DMS53 (cell line): Measurements from ENCODE around the gene IL19.

Source experiments
- DNase-seq: peaks from one replicate; lab custom pipeline; 2025; lab: John Stamatoyannopoulos, UW

Gene IL19

GRCh38 chr1:206800891-206801290 is 30.3 kb downstream of the IL19 start:
- no peak for DNase-seq

DNA sequence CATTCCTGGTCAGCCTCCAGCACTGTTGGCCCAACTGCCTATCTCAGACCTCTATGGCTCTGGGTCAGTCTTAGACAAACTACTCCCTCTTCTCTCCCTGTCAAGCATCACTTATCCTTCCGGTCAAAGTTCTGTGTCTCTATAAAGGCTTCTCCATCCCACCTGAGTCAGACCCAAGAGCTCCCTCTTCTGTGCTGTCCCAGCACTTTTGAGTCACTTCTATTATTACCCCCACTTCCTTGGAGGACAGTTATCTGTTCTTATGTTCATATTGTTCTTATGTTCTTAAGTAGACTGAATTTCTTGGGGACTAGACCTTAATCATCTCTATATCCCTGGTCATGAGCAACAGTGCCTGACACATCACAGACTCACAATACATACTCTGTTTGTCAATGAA is 30.9 kb downstream of the IL19 start:
- no peak for DNase-seq

GRCh38 chr1:206802401-206802800 is 31.8 kb downstream of the IL19 start:
- no peak for DNase-seq

GRCh38 chr1:206803221-206803730 is 32.7 kb downstream of the IL19 start:
- no peak for DNase-seq

DNA sequence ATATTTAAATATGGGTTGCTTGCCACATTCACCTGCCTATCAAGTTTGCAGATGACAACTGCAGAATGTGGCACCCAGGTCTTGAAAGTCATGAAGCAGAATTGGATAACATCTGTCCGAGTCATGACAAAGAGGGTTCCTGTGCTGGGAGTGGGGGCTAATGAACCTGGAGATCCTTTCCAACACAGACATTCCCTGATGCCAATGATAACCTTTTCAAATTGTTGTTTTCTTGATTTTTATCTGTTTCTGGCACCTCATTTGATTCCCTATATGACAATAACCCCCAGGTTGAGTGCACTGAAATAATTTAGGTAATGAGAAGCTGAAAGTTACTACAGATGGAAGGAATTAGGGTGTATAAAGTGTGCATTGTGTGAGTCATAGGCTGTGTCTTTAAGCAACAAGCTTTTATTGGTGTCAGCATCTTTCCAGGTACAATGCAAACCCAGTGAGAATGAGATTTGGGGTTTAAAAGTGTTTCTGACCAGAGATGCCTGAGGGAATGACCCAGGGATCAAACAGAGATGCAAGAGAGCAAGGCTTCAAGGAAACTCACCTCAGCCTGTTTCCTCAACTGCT is 33.7 kb downstream of the IL19 start:
- no peak for DNase-seq

GRCh38 chr1:206805357-206805756 is 34.8 kb downstream of the IL19 start:
- no peak for DNase-seq

GRCh38 chr1:206808615-206809014 is 38.0 kb downstream of the IL19 start:
- DNase-seq, result peak; percentile 45

DNA sequence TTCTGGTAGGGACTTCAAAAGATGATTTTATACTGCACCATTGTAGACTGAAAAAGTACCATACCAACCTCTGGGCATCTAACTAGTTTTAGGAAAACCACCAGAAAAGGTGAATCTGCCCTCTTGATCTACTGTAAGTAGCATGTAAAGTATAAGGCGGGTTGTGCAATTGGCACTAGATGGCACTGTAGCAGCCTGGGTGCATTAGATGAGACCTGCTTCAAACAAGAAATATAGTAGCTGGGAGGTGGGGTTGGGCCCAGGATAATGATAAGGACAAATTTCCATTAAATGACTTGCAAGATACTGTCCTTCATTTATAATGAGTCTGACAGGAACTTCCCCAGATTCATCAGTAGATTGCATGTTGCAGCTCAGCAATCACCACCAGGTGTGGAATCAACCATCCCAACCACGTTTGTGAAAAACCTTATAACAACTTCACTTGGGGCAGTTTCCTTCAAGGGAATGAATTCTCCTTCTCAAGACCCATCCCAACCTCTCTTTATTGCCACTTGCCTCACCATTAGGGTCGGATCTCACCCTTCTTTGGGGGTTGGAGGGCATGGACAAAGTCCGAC is 39.0 kb downstream of the IL19 start:
- DNase-seq, result no peak

- no peak for DNase-seq
Measured at GRCh38 chr1:206812471-206812870, 41.9 kb downstream of the IL19 start.

- no peak for DNase-seq
Measured at GRCh38 chr1:206814716-206815341, 44.3 kb downstream of the IL19 start.

DNA sequence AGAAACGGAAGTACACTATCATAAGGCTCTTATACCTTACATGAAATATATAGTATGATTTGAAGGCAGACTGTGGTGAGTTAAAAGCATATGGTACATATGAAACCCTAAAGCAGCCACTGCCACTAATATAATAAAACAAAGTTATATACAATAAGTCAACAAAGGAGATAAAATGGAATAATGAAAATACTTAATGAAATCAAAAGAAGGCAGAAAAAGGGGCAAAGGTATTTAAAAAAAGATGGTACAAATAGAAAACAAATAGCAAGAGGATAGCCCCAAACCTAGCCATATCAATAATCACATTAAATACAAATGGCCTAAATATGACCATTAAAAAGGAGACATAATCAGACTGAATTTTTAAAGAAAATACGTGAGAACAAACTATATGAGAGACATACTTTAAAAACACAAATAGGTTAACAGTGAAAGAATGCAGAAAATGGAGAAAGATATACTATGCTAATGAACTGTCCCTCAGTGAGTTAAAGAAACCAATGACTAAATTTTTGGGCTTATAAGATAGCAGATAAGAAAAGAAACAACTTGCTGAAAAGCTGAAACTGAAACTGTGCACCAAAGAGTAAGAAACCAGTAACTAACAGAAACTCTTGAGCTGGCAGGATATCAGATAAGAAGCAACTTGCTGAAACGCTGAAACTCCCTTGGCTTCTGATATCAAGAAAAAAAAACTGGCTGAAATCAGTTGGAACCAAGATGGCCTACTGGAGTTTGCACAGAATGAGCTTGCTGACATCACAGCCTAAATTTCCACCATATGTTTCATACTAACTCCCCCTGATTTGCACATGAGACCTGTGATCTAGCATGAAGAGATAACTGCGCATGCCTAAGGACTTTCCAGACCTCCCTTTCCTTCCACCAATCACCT is 46.1 kb downstream of the IL19 start:
- DNase-seq, result no peak

GRCh38 chr1:206821493-206821892 is 50.9 kb downstream of the IL19 start:
- peak; percentile 24 for DNase-seq

DNA sequence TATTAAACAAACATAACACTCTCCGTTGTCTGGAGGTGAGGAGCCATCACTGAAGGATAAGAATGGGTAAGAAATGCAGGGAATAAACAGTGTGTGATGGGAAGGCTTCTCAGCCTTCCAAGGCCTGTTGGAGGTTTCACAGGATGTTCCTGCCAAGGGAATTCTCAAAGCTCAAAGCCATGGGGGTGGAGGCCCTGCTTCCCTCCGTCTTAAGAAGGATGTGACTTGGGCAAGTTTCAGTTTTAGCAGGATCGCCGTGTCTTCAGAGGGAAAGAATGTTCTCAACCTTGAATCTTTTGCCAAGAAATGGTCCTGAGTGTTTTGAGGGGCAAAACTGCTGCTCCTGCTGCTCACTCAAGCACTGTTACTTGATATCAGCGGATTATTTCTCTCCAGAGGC is 53.2 kb downstream of the IL19 start:
- DNase-seq, result no peak

GRCh38 chr1:206824331-206824730 is 53.8 kb downstream of the IL19 start:
- DNase-seq, result no peak

DNA sequence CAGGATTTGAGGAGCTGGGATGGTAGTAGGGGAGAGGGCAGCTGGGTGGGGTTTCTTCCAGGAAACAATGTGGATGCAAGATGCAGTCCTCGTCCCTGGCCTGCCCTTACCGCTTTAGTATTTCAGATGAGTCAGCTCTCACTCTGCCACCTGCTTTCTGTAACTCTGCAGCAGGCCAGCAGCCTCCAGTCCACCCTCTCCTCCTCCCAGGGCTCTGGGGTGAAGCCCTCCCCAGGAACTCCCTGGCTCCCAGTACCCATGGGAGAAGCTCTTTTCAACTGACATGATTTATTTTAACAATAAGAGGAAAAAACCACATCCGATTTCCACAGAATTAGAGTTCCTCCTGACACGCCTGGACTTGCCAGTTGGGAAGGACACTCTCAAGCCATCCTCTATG is 55.8 kb downstream of the IL19 start:
- DNase-seq, result no peak

- no peak for DNase-seq
Measured at GRCh38 chr1:206828061-206828460, 57.5 kb downstream of the IL19 start.

DNA sequence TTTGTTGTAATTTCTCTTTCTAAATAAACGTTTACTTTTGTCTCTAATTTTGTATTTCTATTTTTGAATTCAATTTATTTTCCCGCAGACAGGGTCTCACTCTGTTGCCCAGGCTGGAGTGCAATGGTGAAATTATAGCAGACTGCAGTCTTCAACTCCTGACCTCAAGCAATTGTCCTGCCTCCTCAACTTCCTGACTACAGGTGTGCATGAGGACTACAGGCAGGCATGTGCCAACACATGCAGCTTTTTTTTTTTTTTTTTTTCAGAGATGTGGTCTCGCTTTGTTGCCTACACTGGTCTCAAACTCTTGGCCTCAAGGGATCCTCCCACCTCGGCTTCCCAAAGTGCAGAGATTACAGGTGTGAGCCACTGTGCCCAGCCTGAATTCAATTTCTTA is 58.2 kb downstream of the IL19 start:
- peak; percentile 41 for DNase-seq

- no peak for DNase-seq
Measured at GRCh38 chr1:206829282-206829681, 58.7 kb downstream of the IL19 start.

GRCh38 chr1:206829875-206830274 is 59.3 kb downstream of the IL19 start:
- peak; percentile 17 for DNase-seq

DNA sequence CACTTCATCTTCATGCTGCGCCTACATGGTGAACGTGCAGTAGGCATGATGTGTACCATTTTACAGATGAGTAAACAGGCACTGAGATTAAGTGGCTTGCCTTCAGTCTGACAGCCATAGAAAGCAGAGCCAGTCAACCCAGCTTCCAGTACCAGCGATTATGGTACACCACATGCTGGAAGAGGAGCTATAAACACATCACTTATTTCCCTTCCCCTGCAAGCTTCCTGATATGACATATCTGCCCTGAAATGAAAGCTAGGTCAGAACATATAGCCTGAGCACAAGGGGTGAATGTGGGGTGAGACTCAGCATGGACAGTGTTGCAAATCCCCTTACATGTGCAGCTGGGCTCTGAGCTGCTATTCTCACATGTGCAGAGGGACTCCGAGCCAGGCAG is 61.1 kb downstream of the IL19 start:
- DNase-seq, result no peak

- no peak for DNase-seq
Measured at GRCh38 chr1:206832352-206832880, 61.8 kb downstream of the IL19 start.

GRCh38 chr1:206833106-206833680 is 62.6 kb downstream of the IL19 start:
- DNase-seq, result no peak
